ENCODE measurements around the gene HRNR.

GRCh38 chr1:152197361-152197941 lies 26.5 kb downstream of the HRNR start:
- TF ChIP-seq EP300 (conservative IDR thresholded peaks at IDR 0.05; ENCODE audit: poor library complexity, severe bottlenecking) (no peak), CTCF (IDR thresholded peaks at IDR 0.05; ENCODE audit: poor library complexity, severe bottlenecking) (no peak), EZH2 (IDR thresholded peaks at IDR 0.05; ENCODE audit: borderline replicate concordance, insufficient read depth, low read length, poor library complexity, severe bottlenecking) (no peak), POLR2AphosphoS5 (IDR thresholded peaks at IDR 0.05) (no peak)

All from neural cell (in vitro differentiated cells).